ENCODE measurements around the gene BICRA.

BICRA gene

GRCh38 chr19:47600246-47601179 is 8.4 kb upstream of the BICRA start:
- in situ Hi-C loops (cut with HindIII; ENCODE audit: low sequenced_read_pairs): no loop called here

- in situ Hi-C loops (cut with HindIII; ENCODE audit: low sequenced_read_pairs): no loop called here
Observed at GRCh38 chr19:47601180-47601904, 7.6 kb upstream of the BICRA start.

GRCh38 chr19:47603706-47604565 is 5.0 kb upstream of the BICRA start:
- in situ Hi-C loops (cut with HindIII; ENCODE audit: low sequenced_read_pairs): no loop called here

- in situ Hi-C loops (cut with HindIII; ENCODE audit: low sequenced_read_pairs): no loop called here
Observed at GRCh38 chr19:47607564-47608073, 1.3 kb upstream of the BICRA start.

GRCh38 chr19:47608074-47608918 is 638 bp upstream of the BICRA start:
- in situ Hi-C loops (cut with HindIII; ENCODE audit: low sequenced_read_pairs): no loop called here

GRCh38 chr19:47609906-47610894 is 1.3 kb downstream of the BICRA start:
- in situ Hi-C loops (cut with HindIII; ENCODE audit: low sequenced_read_pairs): no loop called here

DNA sequence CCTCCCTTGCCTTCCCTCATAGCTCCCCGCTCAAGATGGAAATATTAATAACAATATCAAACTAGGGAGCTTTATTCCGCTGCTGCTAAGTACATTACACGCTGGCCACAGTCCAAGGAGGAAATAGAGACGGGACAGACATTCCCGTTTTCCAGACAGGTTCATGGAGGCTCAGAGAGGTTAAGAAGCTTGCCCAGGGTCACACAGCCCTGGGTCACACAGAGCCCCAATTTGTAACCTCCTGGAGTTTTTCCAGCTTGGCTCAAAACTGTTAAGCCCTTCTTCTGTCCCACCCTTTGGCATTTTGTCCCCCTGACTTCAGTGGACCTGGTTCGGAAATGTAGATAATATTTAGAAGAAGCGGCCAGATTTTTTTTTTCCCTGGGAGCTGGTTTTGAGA is 2.0 kb downstream of the BICRA start:
- in situ Hi-C loops (cut with HindIII; ENCODE audit: low sequenced_read_pairs): no loop called here

GRCh38 chr19:47613165-47614020 is 4.5 kb downstream of the BICRA start:
- in situ Hi-C loops (cut with HindIII; ENCODE audit: low sequenced_read_pairs): no loop called here

GRCh38 chr19:47614021-47614295 is 5.0 kb downstream of the BICRA start:
- in situ Hi-C loops (cut with HindIII; ENCODE audit: low sequenced_read_pairs): no loop called here

GRCh38 chr19:47614559-47614958 is 5.6 kb downstream of the BICRA start:
- in situ Hi-C loops (cut with HindIII; ENCODE audit: low sequenced_read_pairs): no loop called here

DNA sequence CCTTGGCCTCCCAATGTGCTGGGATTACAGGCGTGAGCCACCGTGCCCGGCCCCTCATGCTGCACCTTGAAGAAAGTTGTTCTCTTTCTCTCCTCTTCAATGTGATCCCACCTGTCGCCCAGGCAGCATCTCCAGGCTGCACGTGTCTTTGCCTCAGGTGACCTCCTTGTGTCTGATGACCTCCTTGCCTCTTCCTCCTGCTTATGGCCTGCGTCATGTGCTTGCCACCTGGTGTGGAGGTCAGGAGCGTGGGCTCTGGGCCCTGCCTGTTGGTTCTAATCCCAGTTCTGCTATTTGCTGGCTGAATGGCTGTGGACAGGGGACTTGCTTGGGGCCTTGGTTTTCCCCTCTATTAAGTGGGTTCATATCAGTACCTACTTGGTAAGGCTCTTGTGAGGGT is 6.3 kb downstream of the BICRA start:
- in situ Hi-C loops (cut with HindIII; ENCODE audit: low sequenced_read_pairs): no loop called here

DNA sequence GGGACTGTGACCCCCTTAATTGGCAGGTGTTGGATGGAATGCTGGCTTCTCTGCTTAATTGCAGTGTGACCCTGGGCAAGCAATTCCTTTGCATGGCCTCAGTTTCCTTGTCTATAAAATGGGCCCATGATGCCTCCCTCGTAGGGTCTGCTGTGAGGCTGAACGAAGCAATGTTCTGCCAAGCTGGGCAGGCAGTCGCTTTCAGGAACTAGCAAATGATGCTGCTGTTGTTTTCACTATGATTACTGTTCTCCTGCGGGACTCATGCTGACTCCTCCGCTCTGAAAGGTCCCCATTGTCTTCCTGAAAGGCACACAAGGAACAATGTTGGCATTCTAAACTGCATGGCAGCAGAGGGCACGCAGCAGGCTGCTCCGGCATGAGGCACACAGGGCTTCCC is 6.8 kb downstream of the BICRA start:
- in situ Hi-C loops (cut with HindIII; ENCODE audit: low sequenced_read_pairs): no loop called here

- in situ Hi-C loops (cut with HindIII; ENCODE audit: low sequenced_read_pairs): no loop called here
Observed at GRCh38 chr19:47618771-47619170, 9.8 kb downstream of the BICRA start.

DNA sequence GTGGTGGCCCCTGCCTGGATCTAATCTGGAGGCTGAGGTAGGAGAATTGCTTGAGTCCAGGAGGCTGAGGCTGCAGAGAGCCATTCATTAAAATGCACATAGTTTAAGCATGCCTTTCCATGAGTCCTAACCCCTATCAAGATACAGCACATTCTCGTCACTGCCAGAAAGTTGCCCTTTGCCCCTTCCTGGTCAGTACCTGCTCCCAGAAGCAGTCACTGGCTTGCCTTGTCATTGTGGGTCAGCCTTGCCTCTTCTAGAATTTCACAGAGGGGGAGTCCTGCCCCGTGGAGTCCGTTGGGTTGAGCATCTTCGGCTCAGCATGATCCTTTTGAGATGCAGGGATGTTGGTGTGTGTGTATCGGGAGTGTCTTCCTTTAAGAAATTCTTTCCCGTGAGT is 10.8 kb downstream of the BICRA start:
- in situ Hi-C loops (cut with HindIII; ENCODE audit: low sequenced_read_pairs): no loop called here

GRCh38 chr19:47623151-47623920 is 14.4 kb downstream of the BICRA start:
- in situ Hi-C loops (cut with HindIII; ENCODE audit: low sequenced_read_pairs): no loop called here

DNA sequence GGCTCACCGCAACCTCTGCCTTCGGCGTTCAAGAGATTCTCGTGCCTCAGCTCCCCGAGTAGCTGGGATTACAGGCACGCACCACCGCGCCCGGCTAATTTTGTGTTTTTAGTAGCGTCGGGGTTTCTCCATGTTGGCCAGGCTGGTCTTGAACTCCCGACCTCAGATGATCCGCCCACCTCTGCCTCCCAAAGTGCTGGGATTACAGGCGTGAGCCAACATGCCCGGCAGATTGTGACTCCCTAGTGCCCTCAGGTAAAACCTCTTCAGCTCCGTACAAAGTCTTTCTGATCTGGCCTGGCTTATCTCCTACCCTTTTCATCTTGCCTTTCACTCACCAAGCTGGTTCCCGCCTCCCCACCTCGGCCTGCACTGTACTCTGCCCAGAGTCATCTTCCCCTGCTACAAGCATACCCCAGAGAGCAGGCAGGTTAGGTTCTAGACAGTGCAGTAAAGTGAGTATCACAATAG is 15.0 kb downstream of the BICRA start:
- in situ Hi-C loops (cut with HindIII; ENCODE audit: low sequenced_read_pairs): no loop called here

DNA sequence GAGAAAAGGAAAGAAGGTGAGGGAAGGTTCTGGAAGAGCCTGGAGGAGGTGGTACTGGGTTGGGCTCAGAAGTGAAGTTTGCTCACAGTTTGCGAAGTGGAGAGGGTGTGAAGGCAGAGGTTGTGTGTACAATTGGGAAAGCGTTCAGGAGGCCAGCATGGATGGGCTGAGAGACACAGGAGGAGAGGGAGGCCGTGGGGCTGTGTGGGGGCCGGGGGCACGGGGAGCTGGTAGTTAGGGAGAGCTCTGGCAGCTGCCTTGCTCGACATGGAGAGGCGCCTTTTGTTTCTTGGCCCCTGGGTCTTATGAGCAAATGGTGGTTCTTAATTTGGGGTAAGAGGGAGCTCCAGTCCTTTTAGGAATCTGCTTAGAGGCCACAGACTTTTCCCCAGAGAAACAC is 16.7 kb downstream of the BICRA start:
- in situ Hi-C loops (cut with HindIII; ENCODE audit: low sequenced_read_pairs): no loop called here

Measured in DLD1 (cell line).